HFF-Myc (cell line): ENCODE results near the gene AHNAK.
"Not testable (repeated sequence)": the region's sequence is repeated elsewhere in the genome, so short reads cannot be mapped to it uniquely, and the experiment has no call there.

Source experiments
- DNase-seq: peaks from one replicate; pipeline ENCODE4 v3.0.0-alpha.2; 2011; ENCODE audit warnings: low read depth; ENCODE audit errors: extremely low read depth
- H3K4me3 ChIP-seq: replicated peaks from 2 replicates; pipeline ENCODE4 v1.5.1; 2011; ENCODE audit warnings: low read depth, mild to moderate bottlenecking, control low read depth, low read length
- TF ChIP-seq, protein P1 (sequence below): IDR thresholded peaks from 2 replicates; pipeline ENCODE4 v1.5.1; 2012; ENCODE audit warnings: mild to moderate bottlenecking, low read depth, low read length, control low read depth; ENCODE audit errors: missing control alignments

AHNAK gene

DNA sequence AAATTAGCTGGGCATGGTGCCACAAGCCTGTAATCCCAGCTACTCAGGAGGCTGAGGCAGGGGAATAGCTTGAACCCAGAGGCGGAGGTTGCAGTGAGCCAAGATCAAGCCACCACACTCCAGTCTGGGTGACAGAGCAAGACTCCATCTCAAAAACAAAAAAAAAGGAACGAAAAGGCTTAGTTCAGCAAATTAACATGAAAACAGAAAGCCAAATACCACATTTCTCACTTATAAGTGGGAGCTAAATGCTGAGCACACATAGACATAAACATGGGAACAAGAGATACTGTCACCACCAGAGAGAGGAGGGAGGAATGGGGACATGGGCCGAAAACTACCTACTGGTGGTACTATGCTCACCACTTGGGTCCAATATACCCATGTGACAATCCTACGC is 89.1 kb downstream of the AHNAK start:
- no peak overlapping the region for H3K4me3 ChIP-seq
- DNase-seq = no peak
- TF ChIP-seq, protein P1, sequence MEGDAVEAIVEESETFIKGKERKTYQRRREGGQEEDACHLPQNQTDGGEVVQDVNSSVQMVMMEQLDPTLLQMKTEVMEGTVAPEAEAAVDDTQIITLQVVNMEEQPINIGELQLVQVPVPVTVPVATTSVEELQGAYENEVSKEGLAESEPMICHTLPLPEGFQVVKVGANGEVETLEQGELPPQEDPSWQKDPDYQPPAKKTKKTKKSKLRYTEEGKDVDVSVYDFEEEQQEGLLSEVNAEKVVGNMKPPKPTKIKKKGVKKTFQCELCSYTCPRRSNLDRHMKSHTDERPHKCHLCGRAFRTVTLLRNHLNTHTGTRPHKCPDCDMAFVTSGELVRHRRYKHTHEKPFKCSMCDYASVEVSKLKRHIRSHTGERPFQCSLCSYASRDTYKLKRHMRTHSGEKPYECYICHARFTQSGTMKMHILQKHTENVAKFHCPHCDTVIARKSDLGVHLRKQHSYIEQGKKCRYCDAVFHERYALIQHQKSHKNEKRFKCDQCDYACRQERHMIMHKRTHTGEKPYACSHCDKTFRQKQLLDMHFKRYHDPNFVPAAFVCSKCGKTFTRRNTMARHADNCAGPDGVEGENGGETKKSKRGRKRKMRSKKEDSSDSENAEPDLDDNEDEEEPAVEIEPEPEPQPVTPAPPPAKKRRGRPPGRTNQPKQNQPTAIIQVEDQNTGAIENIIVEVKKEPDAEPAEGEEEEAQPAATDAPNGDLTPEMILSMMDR = no peak

DNA sequence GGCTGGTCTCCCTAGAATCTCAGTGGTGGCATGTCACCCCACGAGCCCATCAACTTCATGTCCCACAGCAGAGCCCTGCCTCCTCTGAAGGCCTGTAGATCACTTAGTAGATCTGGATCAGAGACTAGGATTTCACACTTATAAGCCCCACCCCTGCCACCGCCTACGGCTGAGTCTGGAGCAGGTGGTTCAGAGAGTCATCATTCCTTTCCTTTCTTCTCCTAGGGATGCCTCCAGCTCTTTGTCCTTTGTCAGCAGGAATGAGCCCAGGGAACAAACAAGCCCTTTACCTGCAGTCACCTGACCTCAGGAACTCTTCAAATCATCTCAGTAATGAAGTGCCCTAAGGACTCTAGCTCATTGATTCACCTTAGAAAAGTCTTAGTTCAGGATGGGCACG is 90.0 kb downstream of the AHNAK start:
- H3K4me3 ChIP-seq = no peak overlapping the region
- TF ChIP-seq, protein P1 = no peak
- DNase-seq = no peak

DNA sequence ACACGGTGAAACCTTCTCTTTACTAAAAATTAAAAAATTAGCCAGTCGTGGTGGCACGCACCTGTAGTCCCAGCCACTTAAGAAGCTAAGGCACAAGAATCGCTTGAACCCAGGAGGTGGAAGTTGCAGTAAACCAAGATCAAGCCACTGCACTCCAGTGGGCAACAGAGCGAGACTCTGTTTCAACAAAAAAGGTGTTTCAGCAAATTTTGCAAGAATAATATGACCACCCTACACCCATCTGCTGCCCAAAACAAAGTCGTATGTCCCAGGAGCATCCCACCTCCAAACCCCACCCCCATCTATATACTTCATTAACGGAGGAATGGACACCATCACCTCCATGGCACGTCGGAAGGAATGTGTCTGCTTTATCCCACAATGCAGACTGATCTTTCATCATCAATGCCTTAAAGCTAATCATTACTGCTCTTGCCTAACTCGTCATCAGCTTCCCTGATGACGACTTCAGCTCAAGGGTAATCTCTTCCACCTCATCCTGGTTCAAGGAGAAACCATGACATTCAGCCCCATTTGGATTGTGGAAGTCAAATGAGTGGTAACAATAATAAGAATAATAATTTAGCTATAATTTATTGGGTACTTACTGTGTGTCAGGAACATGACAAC is 93.7 kb downstream of the AHNAK start:
- DNase-seq = no peak
- TF ChIP-seq, protein P1 = no peak
- no peak overlapping the region for H3K4me3 ChIP-seq

DNA sequence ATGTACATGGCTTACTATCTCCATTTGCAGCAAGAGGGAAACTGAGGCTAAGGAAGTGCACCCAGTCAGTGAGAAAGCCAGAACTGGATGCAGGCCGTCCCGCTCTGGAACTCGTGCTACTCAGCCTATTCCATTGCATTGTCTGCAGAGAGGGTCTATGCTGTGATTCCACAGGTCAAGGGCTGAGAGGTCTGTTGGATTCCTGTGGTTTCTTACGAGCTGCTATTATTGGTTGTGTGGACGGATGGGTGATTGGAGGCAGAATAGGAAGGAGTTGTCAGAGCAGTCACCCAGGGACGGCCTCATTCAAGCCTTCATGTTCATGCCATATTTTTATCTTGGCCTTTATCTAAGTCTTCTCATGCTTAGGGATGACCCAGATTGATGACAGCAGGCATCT is 94.3 kb downstream of the AHNAK start:
- no peak overlapping the region for H3K4me3 ChIP-seq
- TF ChIP-seq, protein P1 = no peak
- no peak for DNase-seq

DNA sequence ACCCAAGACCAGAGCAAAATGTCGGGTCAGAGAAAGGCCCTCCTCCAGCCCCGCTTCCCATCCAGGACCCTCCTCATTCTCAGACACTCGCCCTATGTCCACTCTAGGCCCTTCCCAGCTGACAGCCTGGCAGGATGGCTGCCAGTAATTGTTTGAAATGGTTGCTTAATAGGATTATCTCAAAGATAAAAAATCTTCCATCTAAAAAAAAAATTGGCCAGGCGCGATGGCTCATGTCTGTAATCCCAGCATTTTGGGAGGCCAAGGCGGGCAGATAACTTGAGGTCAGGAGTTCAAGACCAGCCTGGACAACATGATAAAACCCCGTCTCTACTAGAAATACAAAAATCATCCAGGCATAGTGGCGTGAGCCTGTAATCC is 95.4 kb downstream of the AHNAK start:
- no peak overlapping the region for H3K4me3 ChIP-seq
- TF ChIP-seq, protein P1 = no peak
- no peak for DNase-seq

DNA sequence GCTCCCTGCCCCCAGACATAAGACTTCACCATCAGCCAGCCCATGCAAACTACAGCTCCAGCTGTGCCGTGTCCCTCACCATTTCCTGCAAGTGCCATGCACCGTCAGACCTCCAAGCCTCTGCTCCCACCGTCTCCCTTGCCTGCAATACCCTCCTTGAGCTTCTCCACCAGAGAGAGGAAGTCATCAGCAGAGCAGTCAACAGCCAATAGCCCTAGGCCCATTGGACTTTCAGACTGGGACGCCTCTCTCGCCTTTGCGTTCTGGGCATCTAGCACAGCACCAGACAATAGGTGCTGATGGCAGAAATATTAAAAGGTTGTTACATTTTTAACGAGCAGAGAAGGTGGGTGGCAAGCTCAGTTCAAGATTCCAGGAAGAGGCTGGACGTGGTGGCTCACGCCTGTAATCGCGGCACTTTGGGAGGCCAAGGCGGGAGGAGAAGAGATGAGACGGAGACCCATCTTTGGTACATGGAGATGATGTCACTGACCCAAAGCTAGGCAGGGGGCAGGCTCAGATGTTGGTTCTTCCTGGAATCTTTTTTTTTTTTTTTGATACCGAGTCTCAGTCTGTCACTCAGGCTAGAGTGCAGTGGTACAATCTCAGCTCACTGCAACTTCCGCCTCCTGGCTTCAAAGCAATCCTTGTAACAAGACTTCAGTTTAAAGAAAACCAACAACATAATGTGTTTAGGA is 95.9 kb downstream of the AHNAK start:
- H3K4me3 ChIP-seq = no peak overlapping the region
- DNase-seq = no peak
- TF ChIP-seq, protein P1 = no peak

DNA sequence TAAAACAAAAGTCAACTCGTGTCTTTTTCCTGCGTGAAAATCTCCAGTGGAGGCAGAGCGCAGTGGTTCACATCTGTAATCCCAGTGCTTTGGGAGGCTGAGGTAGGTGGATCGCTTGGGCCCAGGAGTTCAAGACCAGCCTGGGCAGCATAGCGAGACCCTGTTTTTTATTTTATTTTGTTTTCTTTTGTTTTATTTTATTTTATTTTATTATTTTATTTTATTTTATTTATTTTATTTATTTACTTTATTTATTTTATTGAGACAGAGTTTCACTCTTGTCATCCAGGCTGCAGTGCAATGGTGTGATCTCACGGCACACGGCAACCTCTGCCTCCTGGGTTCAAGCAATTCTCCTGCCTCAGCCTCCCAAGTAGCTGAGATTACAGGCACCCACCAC is 96.7 kb downstream of the AHNAK start:
- H3K4me3 ChIP-seq, DNase-seq: not testable (repeated sequence)
